OCI-LY7 (cell line): Measurements from ENCODE around the gene GNLY. TPM values are rescaled to one million over a fixed set of nuclear protein-coding genes. Genes with fewer than 3 reads are reported as not detected.
"Not testable (repeated sequence)": the region's sequence is repeated elsewhere in the genome, so short reads cannot be mapped to it uniquely, and the experiment has no call there.

Experiments used
- BruUV-seq: library from RNA; stranded (reverse); fragments of 400-500 nt; replicated peaks from 2 replicates; lab custom pipeline; 2021; lab: Mats Ljungman, UMichigan
- CTCF ChIA-PET: fragments of 300-600 bp; sonication (Branson Sonifier 250); formaldehyde crosslinking; loops from one replicate; lab custom pipeline; 2022; ENCODE audit warnings: antibody characterized with exemption; ENCODE audit not compliant: unreplicated experiment; lab: Charles Lee
- POLR2A ChIA-PET: fragments of 300-600 bp; sonication (Branson Sonifier 250); formaldehyde crosslinking; loops from one replicate; lab custom pipeline; 2022; ENCODE audit warnings: antibody characterized with exemption; lab: Charles Lee
- DNase-seq: peaks from one replicate; pipeline ENCODE4 v3.0.0-alpha.2; 2015; ENCODE audit warnings: low spot score
- H2AFZ ChIP-seq: fragments of 200-600 bp; sonication (generic), shearing (Covaris generic); 2 replicates; pipeline ENCODE4 v1.6.1; 2014; ENCODE audit warnings: mild to moderate bottlenecking, antibody characterized with exemption, low read length, moderate library complexity
- H3K27ac ChIP-seq: fragments of 200-600 bp; sonication (generic); 2 replicates; pipeline ENCODE4 v1.5.1; 2014; ENCODE audit warnings: mixed run types, low read depth, mild to moderate bottlenecking, moderate library complexity, low read length, inconsistent platforms; ENCODE audit not compliant: poor library complexity, severe bottlenecking
- H3K36me3 ChIP-seq: fragments of 200-600 bp; sonication (generic); 2 replicates; pipeline ENCODE4 v1.6.1; 2014; ENCODE audit warnings: mild to moderate bottlenecking, antibody characterized with exemption, low read length, moderate library complexity, mixed read lengths; ENCODE audit not compliant: insufficient read depth
- H3K4me1 ChIP-seq: fragments of 200-600 bp; sonication (generic); 2 replicates; pipeline ENCODE4 v1.5.1; 2014; ENCODE audit warnings: mild to moderate bottlenecking, low read length; ENCODE audit not compliant: insufficient read depth, poor library complexity, severe bottlenecking
- H3K4me2 ChIP-seq: fragments of 200-600 bp; sonication (generic); 2 replicates; pipeline ENCODE4 v1.6.1; 2014; ENCODE audit warnings: mild to moderate bottlenecking, low read length
- H3K4me3 ChIP-seq: fragments of 200-600 bp; sonication (generic); 2 replicates; pipeline ENCODE4 v1.5.1; 2014; ENCODE audit warnings: mild to moderate bottlenecking, low read depth, low read length; ENCODE audit not compliant: poor library complexity, severe bottlenecking
- H3K79me2 ChIP-seq: fragments of 200-600 bp; sonication (generic); 2 replicates; pipeline ENCODE4 v1.6.1; 2016; ENCODE audit warnings: low read depth, mild to moderate bottlenecking, low read length, moderate library complexity, mixed read lengths; ENCODE audit not compliant: insufficient read depth
- H3K9me2 ChIP-seq: fragments of 200-600 bp; sonication (generic); 2 replicates; pipeline ENCODE4 v1.6.1; 2016; ENCODE audit warnings: mild to moderate bottlenecking, low read length, mixed read lengths; ENCODE audit not compliant: insufficient read depth
- H3K9me3 ChIP-seq: fragments of 200-600 bp; sonication (generic); 2 replicates; pipeline ENCODE4 v1.6.1; 2014; ENCODE audit warnings: mild to moderate bottlenecking, mixed run types, low read length, mixed read lengths
- H4K20me1 ChIP-seq: fragments of 200-600 bp; sonication (generic); 2 replicates; pipeline ENCODE4 v1.6.1; 2014; ENCODE audit warnings: mild to moderate bottlenecking, antibody characterized with exemption, low read length, moderate library complexity, mixed read lengths; ENCODE audit not compliant: insufficient read depth
- CTCF ChIP-seq: fragments of 200-600 bp; sonication (generic); conservative IDR thresholded peaks from 2 replicates; pipeline ENCODE4 v1.5.1; 2014; ENCODE audit warnings: mild to moderate bottlenecking, antibody characterized with exemption, low read length, moderate library complexity, mixed read lengths
- EZH2phosphoT487 ChIP-seq: fragments of 200-600 bp; sonication (generic); IDR thresholded peaks from 2 replicates; pipeline ENCODE4 v1.6.1; 2018; ENCODE audit warnings: low read depth, borderline replicate concordance, mild to moderate bottlenecking, mixed run types, antibody characterized with exemption, low read length, moderate library complexity, mixed read lengths
- intact Hi-C: fragments of 100-400 bp; cut with micrococcal nuclease; formaldehyde crosslinking; loops from one replicate; pipeline ENCODE4 v1.10.0; 2022; ENCODE audit not compliant: unreplicated experiment
- total RNA-seq, 2 experiments: library from RNA; depleted of rRNA in 1 of 2; stranded (reverse); fragments of >200 nt in 1 of 2; shearing (Covaris generic) in 1 of 2; gene quantifications; 2 replicates each; pipeline ENCODE4 v1.2.3, GENCODE V29; 2014 to 2022

Gene GNLY
- total RNA-seq, 2 experiments from 2014 or later: not detected

- ChIA-PET CTCF (no interaction called here), POLR2A (interaction anchor here (0.7 kb wide), 1 partner anchor 11 kb away, joined by 3 read pairs; no protein-coding TSS in a partner anchor)
- no TSS peak for BruUV-seq
- Histone ChIP-seq H4K20me1 (no peaks in the 10 kb centered on the region), H3K9me3 (no peaks in the 10 kb centered on the region), H3K4me3 (no peak overlapping the region), H3K4me1 (no peaks in the 10 kb centered on the region), H3K27ac (no peak overlapping the region), H3K9me2 (no peaks in the 10 kb centered on the region), H2AFZ (no peak overlapping the region), H3K36me3 (peaks cover 7% of the 10 kb centered on the region; the same call in 1 of the 2 replicates), H3K79me2 (no peaks in the 10 kb centered on the region), H3K4me2 (no peak overlapping the region)
- TF ChIP-seq CTCF (no peak), EZH2phosphoT487 (no peak)
- intact Hi-C loops: no loop called here
- no peak for DNase-seq
Observed at GRCh38 chr2:85659324-85659981, 34.7 kb upstream of the GNLY start.

GRCh38 chr2:85660301-85660700 is 33.9 kb upstream of the GNLY start:
- H3K9me2 ChIP-seq, H3K9me3 ChIP-seq, H3K4me3 ChIP-seq, H3K4me2 ChIP-seq, H2AFZ ChIP-seq, H3K79me2 ChIP-seq, H3K4me1 ChIP-seq, BruUV-seq, H3K27ac ChIP-seq, intact Hi-C loops, CTCF ChIA-PET, H3K36me3 ChIP-seq, DNase-seq, H4K20me1 ChIP-seq: not testable (repeated sequence)
- POLR2A ChIA-PET: interaction anchor here (0.6 kb wide), 1 partner anchor 769 kb away, joined by 3 read pairs; no protein-coding TSS in a partner anchor

GRCh38 chr2:85660725-85661124 is 33.4 kb upstream of the GNLY start:
- ChIA-PET CTCF (no interaction called here), POLR2A (interaction anchor here (0.6 kb wide), 1 partner anchor 769 kb away, joined by 3 read pairs; no protein-coding TSS in a partner anchor)
- no peaks in the 10 kb centered on the region for H4K20me1 ChIP-seq
- no peak overlapping the region for H3K4me3 ChIP-seq
- BruUV-seq: no TSS peak
- no peaks in the 10 kb centered on the region for H3K79me2 ChIP-seq
- peaks cover 6% of the 10 kb centered on the region; the same call in 1 of the 2 replicates for H3K36me3 ChIP-seq
- TF ChIP-seq CTCF: no peak
- no peak for TF ChIP-seq EZH2phosphoT487
- intact Hi-C loops: no loop called here
- DNase-seq: no peak
- no peaks in the 10 kb centered on the region for H3K4me1 ChIP-seq
- no peak overlapping the region for H2AFZ ChIP-seq
- H3K9me2 ChIP-seq: no peaks in the 10 kb centered on the region
- H3K27ac ChIP-seq: no peak overlapping the region
- H3K4me2 ChIP-seq: no peak overlapping the region
- no peaks in the 10 kb centered on the region for H3K9me3 ChIP-seq
